Fibroblast of skin of left biceps (primary cell): Measurements from ENCODE around the gene TUBG1.

Source experiments
- DNase-seq, 2 experiments: peaks; one replicate each; pipeline ENCODE4 v3.0.0-alpha.2; 2013; ENCODE audit warnings: low read depth in 2 of 2

The TUBG1 gene

GRCh38 chr17:42609182-42609813 lies at the start of gene TUBG1, which contains the start of gene RETREG3:
Gene TUBG1, plus strand, starts transcription at chr17:42609683. Its CDS starts 55 bp downstream, at chr17:42609738.
Gene RETREG3, minus strand, starts transcription at chr17:42609374. Its CDS starts 50 bp downstream, at chr17:42609324.
- DNase-seq = peak; percentile 97 to 98

GRCh38 chr17:42560246-42560645 lies 49.2 kb upstream of the TUBG1 start:
- no peak for DNase-seq

- peak; percentile 95 to 96 for DNase-seq
Measured at GRCh38 chr17:42561897-42562387, 47.5 kb upstream of the TUBG1 start, which contains the start of gene COASY. Gene COASY, plus strand, starts transcription at chr17:42562148. Its CDS starts 475 bp downstream, at chr17:42562623.

- no peak for DNase-seq
Measured at GRCh38 chr17:42562388-42563142, 46.9 kb upstream of the TUBG1 start.

GRCh38 chr17:42563143-42563509 lies 46.4 kb upstream of the TUBG1 start:
- no peak for DNase-seq

GRCh38 chr17:42563543-42563942 lies 45.9 kb upstream of the TUBG1 start:
- DNase-seq = no peak

GRCh38 chr17:42563950-42564349 lies 45.5 kb upstream of the TUBG1 start:
- no peak for DNase-seq

GRCh38 chr17:42564815-42565522 lies 44.5 kb upstream of the TUBG1 start:
- no peak for DNase-seq

GRCh38 chr17:42565523-42566214 lies 43.8 kb upstream of the TUBG1 start:
- no peak for DNase-seq

- no peak for DNase-seq
Measured at GRCh38 chr17:42566215-42566882, 43.1 kb upstream of the TUBG1 start.

- peak; percentile 72 to 74 for DNase-seq
Measured at GRCh38 chr17:42566883-42567573, 42.5 kb upstream of the TUBG1 start, which contains the start of gene MLX. Gene MLX, plus strand, starts transcription at chr17:42567100. Its CDS starts 25 bp downstream, at chr17:42567125.

- no peak for DNase-seq
Measured at GRCh38 chr17:42568341-42569111, 41.0 kb upstream of the TUBG1 start.

GRCh38 chr17:42571435-42572225 lies 37.9 kb upstream of the TUBG1 start:
- DNase-seq = no peak

- DNase-seq = no peak
Measured at GRCh38 chr17:42573095-42573494, 36.4 kb upstream of the TUBG1 start.

GRCh38 chr17:42574463-42574862 lies 35.0 kb upstream of the TUBG1 start:
- no peak for DNase-seq

GRCh38 chr17:42577140-42577531 lies 32.3 kb upstream of the TUBG1 start:
- DNase-seq = no peak

GRCh38 chr17:42577532-42578281 lies 31.8 kb upstream of the TUBG1 start, which contains the start of gene PSMC3IP:
Gene PSMC3IP, minus strand, starts transcription at chr17:42577729. Its CDS starts 43 bp downstream, at chr17:42577686.
- peak; percentile 72 to 76 for DNase-seq
